ENCODE measurements around the gene NSUN4. TPM values are rescaled to one million over a fixed set of nuclear protein-coding genes. Genes with fewer than 3 reads are reported as not detected.
"Not testable (repeated sequence)": the region's sequence is repeated elsewhere in the genome, so short reads cannot be mapped to it uniquely, and the experiment has no call there.

The NSUN4 gene
- total and polyA plus RNA-seq, 10 of the 15 experiments (the other 5 are each of a cell fraction or from before 2014, with no cell fraction given) = 22.1 to 80.2 (median 29.6) TPM

- no peak for TF ChIP-seq FOXK2 (IDR thresholded peaks at IDR 0.05)
- no peak for TF ChIP-seq SREBF2 (IDR thresholded peaks at IDR 0.05; ENCODE audit: low read length)
- TF ChIP-seq RAD21 (IDR thresholded peaks at IDR 0.05; ENCODE audit: insufficient read depth, low read depth, low read length) = no peak
- no peak for TF ChIP-seq MAX (IDR thresholded peaks at IDR 0.05; ENCODE audit: low read depth, low read length)
- no peak for TF ChIP-seq SMAD1 (IDR thresholded peaks at IDR 0.05; ENCODE audit: low read depth, partially characterized antibody)
- TF ChIP-seq, protein P1, sequence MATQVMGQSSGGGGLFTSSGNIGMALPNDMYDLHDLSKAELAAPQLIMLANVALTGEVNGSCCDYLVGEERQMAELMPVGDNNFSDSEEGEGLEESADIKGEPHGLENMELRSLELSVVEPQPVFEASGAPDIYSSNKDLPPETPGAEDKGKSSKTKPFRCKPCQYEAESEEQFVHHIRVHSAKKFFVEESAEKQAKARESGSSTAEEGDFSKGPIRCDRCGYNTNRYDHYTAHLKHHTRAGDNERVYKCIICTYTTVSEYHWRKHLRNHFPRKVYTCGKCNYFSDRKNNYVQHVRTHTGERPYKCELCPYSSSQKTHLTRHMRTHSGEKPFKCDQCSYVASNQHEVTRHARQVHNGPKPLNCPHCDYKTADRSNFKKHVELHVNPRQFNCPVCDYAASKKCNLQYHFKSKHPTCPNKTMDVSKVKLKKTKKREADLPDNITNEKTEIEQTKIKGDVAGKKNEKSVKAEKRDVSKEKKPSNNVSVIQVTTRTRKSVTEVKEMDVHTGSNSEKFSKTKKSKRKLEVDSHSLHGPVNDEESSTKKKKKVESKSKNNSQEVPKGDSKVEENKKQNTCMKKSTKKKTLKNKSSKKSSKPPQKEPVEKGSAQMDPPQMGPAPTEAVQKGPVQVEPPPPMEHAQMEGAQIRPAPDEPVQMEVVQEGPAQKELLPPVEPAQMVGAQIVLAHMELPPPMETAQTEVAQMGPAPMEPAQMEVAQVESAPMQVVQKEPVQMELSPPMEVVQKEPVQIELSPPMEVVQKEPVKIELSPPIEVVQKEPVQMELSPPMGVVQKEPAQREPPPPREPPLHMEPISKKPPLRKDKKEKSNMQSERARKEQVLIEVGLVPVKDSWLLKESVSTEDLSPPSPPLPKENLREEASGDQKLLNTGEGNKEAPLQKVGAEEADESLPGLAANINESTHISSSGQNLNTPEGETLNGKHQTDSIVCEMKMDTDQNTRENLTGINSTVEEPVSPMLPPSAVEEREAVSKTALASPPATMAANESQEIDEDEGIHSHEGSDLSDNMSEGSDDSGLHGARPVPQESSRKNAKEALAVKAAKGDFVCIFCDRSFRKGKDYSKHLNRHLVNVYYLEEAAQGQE (IDR thresholded peaks at IDR 0.05; ENCODE audit: low read depth, low read length) = no peak
- TF ChIP-seq, protein P2, sequence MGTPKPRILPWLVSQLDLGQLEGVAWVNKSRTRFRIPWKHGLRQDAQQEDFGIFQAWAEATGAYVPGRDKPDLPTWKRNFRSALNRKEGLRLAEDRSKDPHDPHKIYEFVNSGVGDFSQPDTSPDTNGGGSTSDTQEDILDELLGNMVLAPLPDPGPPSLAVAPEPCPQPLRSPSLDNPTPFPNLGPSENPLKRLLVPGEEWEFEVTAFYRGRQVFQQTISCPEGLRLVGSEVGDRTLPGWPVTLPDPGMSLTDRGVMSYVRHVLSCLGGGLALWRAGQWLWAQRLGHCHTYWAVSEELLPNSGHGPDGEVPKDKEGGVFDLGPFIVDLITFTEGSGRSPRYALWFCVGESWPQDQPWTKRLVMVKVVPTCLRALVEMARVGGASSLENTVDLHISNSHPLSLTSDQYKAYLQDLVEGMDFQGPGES (IDR thresholded peaks at IDR 0.05) = no peak
Measured at GRCh38 chr1:46317323-46317722, 23.3 kb upstream of the NSUN4 start (continued).

DNA sequence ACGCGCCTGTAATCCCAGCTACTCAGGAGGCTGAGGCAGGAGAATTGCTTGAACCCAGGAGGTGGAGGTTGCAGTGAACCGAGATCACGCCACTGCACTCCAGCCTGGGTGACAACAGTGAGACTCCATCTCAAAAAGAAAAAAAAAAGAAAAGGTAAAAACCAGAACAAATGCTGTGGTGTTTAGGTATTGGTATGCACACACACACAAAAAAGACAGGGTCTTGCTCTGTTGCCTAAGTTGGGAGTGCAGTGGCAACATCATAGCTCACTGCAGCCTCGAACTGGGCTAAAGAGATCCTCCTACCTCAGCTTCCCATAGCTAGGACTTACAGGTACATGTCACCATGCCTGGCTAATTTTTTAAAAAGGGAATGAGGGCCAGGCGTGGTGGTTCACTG is 21.3 kb upstream of the NSUN4 start:
- H3K9me3 ChIP-seq (replicated peaks; ENCODE audit: control insufficient read depth, insufficient read depth, low read length); DNase-seq (ENCODE audit: low read depth, low spot score); H4K20me1 ChIP-seq (ENCODE audit: control insufficient read depth, insufficient read depth); H3K9ac ChIP-seq (ENCODE audit: control insufficient read depth, insufficient read depth, low read length); H3K36me3 ChIP-seq (ENCODE audit: control insufficient read depth in 2 of 2, insufficient read depth in 2 of 2, low read length in 1 of 2); BruUV-seq (replicated peaks); H3K4me2 ChIP-seq (ENCODE audit: control insufficient read depth, insufficient read depth); in situ Hi-C loops (cut with MboI); H3K27me3 ChIP-seq (replicated peaks in 1 of 2; ENCODE audit: control insufficient read depth in 2 of 2, insufficient read depth in 2 of 2, low read length in 1 of 2); H3K27ac ChIP-seq (ENCODE audit: control insufficient read depth, insufficient read depth); FAIRE-seq; intact Hi-C loops (cut with micrococcal nuclease; ENCODE audit: unreplicated experiment); ATAC-seq; H3K4me3 ChIP-seq; H2AFZ ChIP-seq (ENCODE audit: control insufficient read depth, low read depth, low read length): not testable (repeated sequence)
- SMC1A ChIA-PET (ENCODE audit: uncharacterized antibody, unreplicated experiment) = interaction anchor here (0.6 to 4.4 kb wide), 5 partner anchors 9 to 23 kb away, joined by 3 to 26 read pairs (median 5); no protein-coding TSS in a partner anchor
- Histone ChIP-seq H3K4me1 (ENCODE audit: control insufficient read depth, insufficient read depth, low read length) (peaks cover 25% of the 10 kb centered on the region), H3K79me2 (ENCODE audit: control insufficient read depth, insufficient read depth, low read length) (peaks cover 52% of the 10 kb centered on the region)
- POLR2A ChIA-PET = interaction anchor here (0.7 to 2.6 kb wide), 4 partner anchors 11 to 183 kb away, joined by 3 to 18 read pairs (median 4); no protein-coding TSS in a partner anchor
- CTCF ChIA-PET = interaction anchor here (1.0 to 3.3 kb wide), 4 partner anchors 11 to 87 kb away, joined by 3 to 19 read pairs (median 6); no protein-coding TSS in a partner anchor
- WGBS (ENCODE audit: insufficient coverage, insufficient replicate concordance, low lambda C conversion rate, missing lambda C conversion rate) = 87% methylated on average over 6 of the region's 6 CpGs
- RAD21 ChIA-PET (ENCODE audit: unreplicated experiment) = interaction anchor here (1.1 to 1.3 kb wide), 2 partner anchors 10 to 11 kb away, joined by 3 to 8 read pairs; no protein-coding TSS in a partner anchor

Measured in GM12878 (cell line).